IPS-20b (cell line): ENCODE data around the gene NDE1.
"Not testable (repeated sequence)": the region's sequence is repeated elsewhere in the genome, so short reads cannot be mapped to it uniquely, and the experiment has no call there.

Experiments
- H3K27ac ChIP-seq: one replicate; pipeline ENCODE4 v1.5.1; 2013; ENCODE audit warnings: low read length
- H3K27me3 ChIP-seq: 2 replicates; pipeline ENCODE4 v1.6.1; 2013; ENCODE audit warnings: mild to moderate bottlenecking, low read length, inconsistent platforms; ENCODE audit not compliant: insufficient read depth
- H3K36me3 ChIP-seq: 2 replicates; pipeline ENCODE4 v1.6.1; 2013; ENCODE audit warnings: low read depth, mild to moderate bottlenecking, inconsistent platforms, low read length, moderate library complexity; ENCODE audit not compliant: insufficient read depth
- H3K4me1 ChIP-seq: 2 replicates; pipeline ENCODE4 v1.6.1; 2013; ENCODE audit warnings: mild to moderate bottlenecking, control low read depth, inconsistent platforms, low read length, moderate library complexity; ENCODE audit not compliant: insufficient read depth
- H3K4me3 ChIP-seq: 2 replicates; pipeline ENCODE4 v1.5.1; 2013; ENCODE audit warnings: mild to moderate bottlenecking, low read length, inconsistent platforms
- H3K9ac ChIP-seq: 2 replicates; pipeline ENCODE4 v1.6.1; 2013; ENCODE audit warnings: low read depth, mild to moderate bottlenecking, inconsistent platforms, low read length, moderate library complexity
- H3K9me3 ChIP-seq: 2 replicates; pipeline ENCODE4 v1.6.1; 2013; ENCODE audit warnings: mild to moderate bottlenecking, low read depth, low read length, inconsistent platforms; ENCODE audit not compliant: insufficient read depth

NDE1 gene

DNA sequence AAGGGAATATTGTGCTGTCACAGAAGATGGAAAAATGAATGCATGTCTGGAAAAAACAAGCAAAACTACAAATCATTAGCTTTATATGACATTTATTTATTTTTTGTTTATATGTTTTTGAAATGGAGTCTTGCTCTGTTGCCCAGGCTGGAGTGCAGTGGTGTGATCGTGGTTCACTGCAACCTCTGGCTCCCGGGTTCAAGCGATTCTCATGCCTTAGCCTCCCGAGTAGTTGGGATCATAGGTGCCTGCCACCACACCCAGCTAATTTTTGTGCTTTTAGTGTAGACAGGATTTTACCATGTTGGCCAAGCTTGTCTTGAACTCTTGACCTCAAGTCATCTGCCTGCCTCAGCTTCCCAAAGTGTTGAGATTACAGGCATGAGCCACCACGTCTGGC is 8.5 kb downstream of the NDE1 start:
- Histone ChIP-seq H3K27ac (no peak overlapping the region), H3K36me3 (no peaks in the 10 kb centered on the region), H3K9ac (no peak overlapping the region)

DNA sequence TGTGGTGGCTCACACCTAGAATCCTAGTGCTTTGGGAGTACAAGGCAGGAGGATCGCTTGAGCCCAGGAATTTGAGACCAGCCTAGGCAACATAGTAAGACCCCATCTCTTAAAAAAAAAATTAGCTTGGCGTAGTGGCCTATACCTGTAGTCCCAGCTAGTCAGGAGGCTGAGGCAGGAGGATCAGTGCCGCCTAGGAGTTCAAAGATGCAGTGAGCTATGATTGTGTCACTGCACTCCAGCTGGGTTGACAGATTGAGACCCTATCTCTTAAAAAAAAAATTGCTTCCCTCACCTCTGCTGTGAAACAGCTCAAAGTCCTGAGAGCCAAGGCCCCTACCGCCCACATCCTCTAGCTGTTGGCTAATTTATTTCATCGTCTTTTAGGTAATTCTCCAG is 10.2 kb downstream of the NDE1 start:
- Histone ChIP-seq H3K27ac (no peak overlapping the region), H3K9me3 (no peaks in the 10 kb centered on the region), H3K4me3 (no peak overlapping the region), H3K36me3 (peaks cover 6% of the 10 kb centered on the region), H3K9ac (no peak overlapping the region), H3K4me1 (no peaks in the 10 kb centered on the region), H3K27me3 (no peaks in the 10 kb centered on the region)

More for the DNA sequence above, 8.5 kb downstream of the NDE1 start:
- no peaks in the 10 kb centered on the region for H3K4me1 ChIP-seq
- no peaks in the 10 kb centered on the region for H3K27me3 ChIP-seq
- no peak overlapping the region for H3K4me3 ChIP-seq
- H3K9me3 ChIP-seq = no peaks in the 10 kb centered on the region

DNA sequence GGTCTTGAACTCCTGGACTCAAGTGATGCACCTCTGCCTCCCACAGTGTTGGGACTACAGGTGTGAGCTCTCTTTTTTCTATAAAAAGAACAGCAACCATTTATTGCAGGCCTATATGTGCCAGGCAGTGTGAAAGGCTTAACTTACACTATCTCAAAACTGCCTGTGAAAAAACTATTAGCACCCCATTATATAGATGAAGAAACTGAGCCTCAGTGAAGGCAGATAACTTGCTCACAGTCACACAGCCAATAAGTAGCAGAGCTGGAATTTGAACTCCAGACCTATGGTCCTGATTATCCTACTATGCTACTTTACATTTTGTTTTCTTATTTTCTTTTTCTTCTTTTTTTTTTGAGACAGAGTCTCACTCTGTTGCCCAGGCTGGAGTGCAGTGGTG is 15.1 kb downstream of the NDE1 start:
- H3K27ac ChIP-seq = no peak overlapping the region
- peaks cover 37% of the 10 kb centered on the region for H3K36me3 ChIP-seq

DNA sequence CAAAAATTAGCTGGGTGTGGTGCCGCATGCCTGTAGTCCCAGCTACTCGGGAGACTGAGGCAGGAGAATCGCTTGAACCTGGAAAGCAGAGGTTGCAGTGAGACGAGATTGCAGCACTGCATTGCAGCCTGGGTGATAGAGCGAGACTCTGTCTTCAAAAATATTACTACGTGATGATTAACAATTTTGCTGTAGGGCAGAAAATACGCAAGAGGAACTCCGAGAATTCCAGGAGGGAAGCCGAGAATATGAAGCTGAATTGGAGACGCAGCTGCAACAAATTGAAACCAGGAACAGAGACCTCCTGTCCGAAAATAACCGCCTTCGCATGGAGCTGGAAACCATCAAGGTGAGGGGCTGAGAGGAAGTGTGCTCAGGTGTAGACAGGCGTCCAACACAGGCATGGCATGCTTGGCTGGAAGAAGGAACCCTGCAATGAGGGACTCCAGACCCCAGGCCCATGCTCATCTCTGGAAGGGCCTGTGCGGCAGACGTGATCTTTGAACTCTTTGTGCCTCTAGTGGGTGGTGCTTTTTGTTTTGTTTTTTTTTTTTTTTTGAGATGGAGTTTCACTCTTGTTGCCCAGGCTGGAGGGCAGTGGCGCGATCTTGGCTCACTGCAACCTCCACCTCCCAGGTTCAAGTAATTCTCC is 17.2 kb downstream of the NDE1 start:
- Histone ChIP-seq H3K9ac (no peak overlapping the region), H3K4me3 (no peak overlapping the region), H3K36me3 (peaks cover 39% of the 10 kb centered on the region), H3K27ac (no peak overlapping the region), H3K9me3 (no peaks in the 10 kb centered on the region), H3K27me3 (no peaks in the 10 kb centered on the region), H3K4me1 (no peaks in the 10 kb centered on the region)

More for the DNA sequence above, 15.1 kb downstream of the NDE1 start:
- no peaks in the 10 kb centered on the region for H3K4me1 ChIP-seq
- no peaks in the 10 kb centered on the region for H3K27me3 ChIP-seq
- no peak overlapping the region for H3K4me3 ChIP-seq
- H3K9me3 ChIP-seq = no peaks in the 10 kb centered on the region
- no peak overlapping the region for H3K9ac ChIP-seq

DNA sequence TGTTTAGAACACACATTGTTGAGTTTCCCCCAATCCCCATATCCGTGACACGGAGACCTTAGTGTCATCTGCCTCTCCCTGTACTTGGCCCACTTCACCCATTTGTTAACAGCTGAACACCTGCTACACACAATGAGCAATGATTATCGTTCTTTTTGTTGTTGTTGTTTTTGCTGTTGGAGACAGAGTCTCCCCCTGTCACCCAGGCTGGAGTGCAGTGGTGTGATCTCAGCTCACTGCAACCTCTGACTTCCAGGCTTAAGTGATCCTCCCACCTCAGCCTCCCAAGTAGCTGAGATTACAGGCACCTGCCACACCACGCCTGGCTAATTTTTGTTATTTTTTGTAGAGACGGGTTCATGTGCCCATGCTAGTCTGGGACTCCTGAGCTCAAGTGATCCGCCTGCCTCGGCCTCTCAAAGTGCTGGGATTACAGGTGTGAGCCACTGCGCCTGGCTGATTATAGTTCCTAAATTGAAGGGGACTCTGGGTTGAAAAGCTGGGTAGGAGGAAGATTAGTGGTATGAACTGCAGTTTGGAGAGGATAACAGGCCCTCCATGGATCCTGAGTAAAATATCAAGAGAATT is 21.6 kb downstream of the NDE1 start:
- H3K9ac ChIP-seq = no peak overlapping the region
- no peak overlapping the region for H3K27ac ChIP-seq
- no peaks in the 10 kb centered on the region for H3K27me3 ChIP-seq
- peaks cover 23% of the 10 kb centered on the region for H3K36me3 ChIP-seq
- H3K4me3 ChIP-seq = no peak overlapping the region
- no peaks in the 10 kb centered on the region for H3K9me3 ChIP-seq
- H3K4me1 ChIP-seq = no peaks in the 10 kb centered on the region

DNA sequence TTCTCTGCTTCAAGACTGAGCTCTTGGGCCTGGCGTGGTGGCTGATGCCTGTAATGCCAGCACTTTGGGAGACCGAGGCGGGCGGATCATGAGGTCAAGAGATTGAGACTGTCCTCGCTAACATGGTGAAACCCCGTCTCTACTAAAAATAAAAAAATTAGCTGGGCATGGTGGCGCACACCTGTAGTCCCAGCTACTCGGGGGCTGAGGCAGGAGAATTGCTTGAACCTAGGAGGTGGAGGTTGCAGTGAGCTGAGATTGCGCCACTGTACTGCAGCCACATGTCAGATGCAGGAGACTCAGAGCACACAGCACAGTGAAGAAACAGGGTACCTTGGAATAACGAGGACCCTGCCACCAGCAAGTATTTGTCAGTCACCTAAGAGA is 22.1 kb downstream of the NDE1 start:
- not testable (repeated sequence) for H3K4me1 ChIP-seq, H3K27me3 ChIP-seq, H3K9ac ChIP-seq, H3K27ac ChIP-seq, H3K9me3 ChIP-seq, H3K4me3 ChIP-seq
- H3K36me3 ChIP-seq = peaks cover 19% of the 10 kb centered on the region

DNA sequence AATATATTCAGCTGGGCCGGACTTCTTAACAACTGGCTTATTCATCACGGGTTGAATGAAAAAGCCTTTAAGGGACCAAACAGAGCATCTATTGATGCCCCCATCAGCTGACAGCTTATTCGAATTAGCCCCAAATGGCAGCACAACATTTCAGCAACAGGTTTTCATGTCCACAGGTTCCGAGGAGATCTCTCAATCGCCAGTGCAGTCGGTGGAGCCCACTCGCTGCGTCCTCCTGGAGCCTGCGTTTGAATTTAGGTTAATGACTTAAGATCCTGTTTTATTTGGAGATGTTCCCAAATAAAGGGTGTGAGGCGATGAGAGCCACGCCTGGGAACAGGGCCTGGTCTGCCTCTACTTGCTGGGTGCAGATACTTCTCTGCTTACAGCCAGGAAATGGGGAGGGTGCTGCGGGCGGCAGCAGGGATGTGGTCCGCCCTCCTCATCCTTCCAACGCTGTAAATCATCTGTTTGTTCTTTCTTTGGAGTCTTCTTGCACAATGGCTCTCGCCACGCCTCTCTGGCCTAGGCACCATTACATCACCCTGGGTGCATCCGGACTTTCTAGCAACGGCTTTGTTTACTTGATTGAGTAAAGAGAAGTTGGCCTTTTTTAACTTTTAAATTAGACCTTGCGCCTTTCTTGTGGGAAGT is 22.6 kb downstream of the NDE1 start:
- Histone ChIP-seq H3K9ac (no peak overlapping the region), H3K4me1 (no peaks in the 10 kb centered on the region), H3K27ac (no peak overlapping the region), H3K27me3 (no peaks in the 10 kb centered on the region), H3K9me3 (no peaks in the 10 kb centered on the region), H3K4me3 (no peak overlapping the region), H3K36me3 (peaks cover 17% of the 10 kb centered on the region)

DNA sequence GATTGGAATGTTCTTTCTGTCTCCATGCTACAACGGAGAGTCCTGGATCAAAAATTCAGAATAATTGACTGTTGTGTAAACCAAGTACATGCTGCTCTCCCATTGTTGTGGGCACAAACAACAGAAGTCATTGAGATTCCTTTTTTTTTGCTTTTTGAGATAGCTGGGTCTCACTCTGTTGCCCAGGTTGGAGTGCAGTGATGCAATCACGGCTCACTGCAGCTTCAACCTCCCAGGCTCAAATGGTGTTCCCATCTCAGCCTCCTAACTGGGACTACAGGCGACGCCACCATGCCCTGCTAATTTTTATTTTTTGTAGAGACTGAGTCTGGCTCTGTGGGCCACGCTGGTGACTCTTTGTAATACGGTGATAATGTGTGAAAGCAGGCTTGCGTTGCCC is 24.5 kb downstream of the NDE1 start:
- Histone ChIP-seq H3K4me1 (no peaks in the 10 kb centered on the region), H3K27me3 (no peaks in the 10 kb centered on the region), H3K27ac (no peak overlapping the region), H3K9ac (no peak overlapping the region), H3K36me3 (peaks cover 24% of the 10 kb centered on the region), H3K4me3 (no peak overlapping the region), H3K9me3 (no peaks in the 10 kb centered on the region)

DNA sequence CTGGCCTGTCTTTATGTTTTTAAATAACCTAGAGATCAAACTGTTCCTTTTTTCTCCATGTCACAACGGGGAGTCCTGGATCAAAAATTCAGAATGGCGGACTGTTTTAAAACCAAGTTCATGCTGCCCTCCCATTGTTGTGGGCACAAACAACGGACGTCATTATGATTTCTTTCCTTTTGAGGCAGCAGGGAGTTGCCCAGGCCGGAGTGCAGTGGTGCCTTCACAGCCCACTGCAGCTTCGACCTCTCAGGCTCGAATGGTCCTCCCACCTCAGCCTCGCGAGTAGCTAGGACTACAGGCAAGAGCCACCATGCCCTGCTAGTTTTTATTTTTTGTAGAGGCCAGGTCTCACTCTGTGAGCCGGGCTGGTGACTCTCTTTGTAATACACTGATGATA is 26.5 kb downstream of the NDE1 start:
- Histone ChIP-seq H3K27me3 (no peaks in the 10 kb centered on the region), H3K4me1 (no peaks in the 10 kb centered on the region), H3K9me3 (no peaks in the 10 kb centered on the region), H3K27ac (no peak overlapping the region), H3K9ac (no peak overlapping the region), H3K4me3 (no peak overlapping the region), H3K36me3 (peaks cover 25% of the 10 kb centered on the region)

DNA sequence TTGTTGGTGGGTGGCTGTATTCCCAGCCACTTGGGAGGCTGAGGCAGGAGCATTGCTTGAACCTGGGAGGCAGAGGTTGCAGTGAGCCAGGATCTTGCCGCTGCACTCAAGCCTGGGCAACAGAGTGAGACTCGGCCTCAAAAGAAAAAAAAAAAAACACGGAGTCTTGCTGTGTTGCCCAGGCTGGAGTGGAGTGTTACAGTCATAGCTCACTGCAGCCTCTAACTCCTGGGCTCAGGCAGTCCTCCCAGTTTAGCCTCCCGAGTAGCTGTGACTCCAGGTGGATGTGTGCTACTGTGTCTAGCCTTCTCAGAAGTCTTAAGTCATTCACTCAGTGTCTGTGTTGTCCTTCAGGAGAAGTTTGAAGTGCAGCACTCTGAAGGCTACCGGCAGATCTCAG is 27.4 kb downstream of the NDE1 start:
- Histone ChIP-seq H3K36me3 (peaks cover 25% of the 10 kb centered on the region), H3K9me3 (no peaks in the 10 kb centered on the region), H3K27ac (no peak overlapping the region), H3K4me3 (no peak overlapping the region), H3K27me3 (no peaks in the 10 kb centered on the region), H3K4me1 (no peaks in the 10 kb centered on the region), H3K9ac (no peak overlapping the region)

DNA sequence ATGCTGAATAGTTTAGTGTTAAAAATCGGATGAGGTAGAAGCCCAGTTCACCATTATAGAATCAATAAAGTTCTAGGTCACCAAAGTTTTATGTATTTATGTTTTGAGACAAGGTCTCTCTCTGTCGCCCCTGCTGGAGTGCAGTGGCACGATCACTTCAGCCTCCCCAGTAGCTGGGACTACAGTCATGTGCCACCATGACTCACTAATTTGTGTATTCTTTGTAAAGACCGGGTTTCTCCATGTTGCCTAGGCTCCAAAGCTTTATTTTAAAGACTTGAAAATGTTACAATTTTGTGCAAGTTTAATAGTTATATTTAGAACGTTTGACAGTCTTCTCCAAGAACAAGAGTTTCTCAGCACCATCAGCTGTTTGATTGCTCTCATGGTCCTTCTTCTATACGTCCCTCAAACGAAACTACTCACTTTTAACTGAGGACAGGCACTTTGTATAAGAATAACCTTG is 32.1 kb downstream of the NDE1 start:
- Histone ChIP-seq H3K27me3 (no peaks in the 10 kb centered on the region), H3K4me3 (no peak overlapping the region), H3K36me3 (peaks cover 41% of the 10 kb centered on the region), H3K9ac (no peak overlapping the region), H3K4me1 (no peaks in the 10 kb centered on the region), H3K9me3 (no peaks in the 10 kb centered on the region), H3K27ac (no peak overlapping the region)

DNA sequence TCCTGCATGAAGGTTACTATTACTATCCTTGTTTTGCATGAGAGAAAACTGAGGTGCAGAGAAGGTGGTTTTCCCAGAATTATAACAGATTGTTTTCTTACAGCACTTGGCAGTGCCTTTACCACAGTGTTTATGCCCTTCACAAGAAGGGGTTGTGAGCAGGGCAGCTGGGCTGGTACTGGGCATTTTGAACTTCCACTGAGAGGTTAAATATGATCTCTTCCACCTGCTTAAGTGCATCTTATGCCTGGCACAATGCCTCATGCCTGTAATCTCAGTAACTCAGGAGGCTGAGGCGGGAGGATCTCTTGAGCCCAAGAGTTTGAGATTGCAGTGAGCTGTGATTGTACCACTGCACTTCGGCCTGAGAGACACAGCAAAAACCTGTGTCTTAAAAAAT is 36.2 kb downstream of the NDE1 start:
- peaks cover 45% of the 10 kb centered on the region for H3K36me3 ChIP-seq

More for the DNA sequence above, 36.2 kb downstream of the NDE1 start:
- no peaks in the 10 kb centered on the region for H3K9me3 ChIP-seq
- no peak overlapping the region for H3K27ac ChIP-seq
- H3K27me3 ChIP-seq = no peaks in the 10 kb centered on the region
- no peak overlapping the region for H3K4me3 ChIP-seq
- no peaks in the 10 kb centered on the region for H3K4me1 ChIP-seq
- H3K9ac ChIP-seq = no peak overlapping the region
